PC-3 (cell line): Measurements from ENCODE around the gene PLAGL1. TPM values are rescaled to one million over a fixed set of nuclear protein-coding genes. Genes with fewer than 3 reads are reported as not detected.

ENCODE experiments used
- ATAC-seq: fragments of 200-7000 bp; cut with Tn5 transposase; 2 replicates; pipeline ENCODE4 v1.9.1; 2020; ENCODE audit warnings: mild to moderate bottlenecking, moderate library complexity
- BruUV-seq: library from RNA; stranded (reverse); fragments of 400-500 nt; replicated peaks from 2 replicates; lab custom pipeline; 2021; lab: Mats Ljungman, UMichigan
- CTCF ChIA-PET: fragments of 300-600 bp; sonication (Branson Sonifier 250); formaldehyde crosslinking; loops from one replicate; lab custom pipeline; 2022; ENCODE audit warnings: antibody characterized with exemption; lab: Charles Lee
- POLR2A ChIA-PET: fragments of 300-600 bp; sonication (Branson Sonifier 250); formaldehyde crosslinking; loops from one replicate; lab custom pipeline; 2022; ENCODE audit warnings: antibody characterized with exemption; ENCODE audit not compliant: unreplicated experiment; lab: Charles Lee
- DNase-seq: peaks from one replicate; pipeline ENCODE4 v3.0.0-alpha.2; 2015
- H2AFZ ChIP-seq: fragments of 300-600 bp; sonication (generic); 2 replicates; pipeline ENCODE4 v1.6.0; 2016; ENCODE audit warnings: antibody characterized with exemption, low read length
- H3F3A ChIP-seq: fragments of 300-600 bp; sonication (generic); one replicate; pipeline ENCODE4 v1.6.0; 2017; ENCODE audit warnings: antibody characterized with exemption, low read length, control low read depth, mild to moderate bottlenecking; ENCODE audit not compliant: unreplicated experiment
- H3K27ac ChIP-seq: fragments of 300-600 bp; sonication (generic); 2 replicates; pipeline ENCODE4 v1.5.1; 2016; ENCODE audit warnings: mild to moderate bottlenecking, low read length
- H3K27me3 ChIP-seq: fragments of 300-600 bp; sonication (generic); 2 replicates; pipeline ENCODE4 v1.6.1; 2016; ENCODE audit warnings: low read length, mixed read lengths
- H3K36me3 ChIP-seq: fragments of 300-600 bp; sonication (generic); 2 replicates; pipeline ENCODE4 v1.6.1; 2016; ENCODE audit warnings: low read depth, mixed run types, low read length, mixed read lengths
- H3K4me1 ChIP-seq: fragments of 300-600 bp; sonication (generic); 2 replicates; pipeline ENCODE4 v1.5.1; 2016; ENCODE audit warnings: low read length; ENCODE audit not compliant: insufficient read depth
- H3K4me2 ChIP-seq: fragments of 300-600 bp; sonication (generic); 2 replicates; pipeline ENCODE4 v1.6.0; 2016; ENCODE audit warnings: low read length
- H3K4me3 ChIP-seq: fragments of 300-600 bp; sonication (generic); 2 replicates; pipeline ENCODE4 v1.5.1; 2016; ENCODE audit warnings: mild to moderate bottlenecking, low read length, mixed read lengths
- H3K79me2 ChIP-seq: fragments of 300-600 bp; sonication (generic); 2 replicates; pipeline ENCODE4 v1.6.1; 2017; ENCODE audit warnings: low read length, mixed read lengths
- H3K9ac ChIP-seq: fragments of 300-600 bp; sonication (generic); 2 replicates; pipeline ENCODE4 v1.6.0; 2016; ENCODE audit warnings: mild to moderate bottlenecking, low read length
- H3K9me2 ChIP-seq: fragments of 300-600 bp; sonication (generic); replicated peaks from 2 replicates; pipeline ENCODE4 v1.6.1; 2016; ENCODE audit warnings: mixed run types, low read length, mixed read lengths
- H3K9me3 ChIP-seq: fragments of 300-600 bp; sonication (generic); 2 replicates; pipeline ENCODE4 v1.6.1; 2016; ENCODE audit warnings: low read length, mixed read lengths
- H4K20me1 ChIP-seq: fragments of 300-600 bp; sonication (generic); 2 replicates; pipeline ENCODE4 v1.6.1; 2016; ENCODE audit warnings: low read length, mixed read lengths
- CTCF ChIP-seq: fragments of 300-600 bp; sonication (generic); conservative IDR thresholded peaks from 2 replicates; pipeline ENCODE4 v1.5.1; 2017; ENCODE audit warnings: antibody characterized with exemption, low read depth, mild to moderate bottlenecking, low read length
- EZH2 ChIP-seq: fragments of 300-600 bp; sonication (generic); IDR thresholded peaks from one replicate; pipeline ENCODE4 v1.6.1; 2017; ENCODE audit warnings: antibody characterized with exemption, mild to moderate bottlenecking, low read length; ENCODE audit not compliant: unreplicated experiment
- EZH2phosphoT487 ChIP-seq: fragments of 300-600 bp; sonication (generic); IDR thresholded peaks from 2 replicates; pipeline ENCODE4 v1.6.1; 2018; ENCODE audit warnings: mild to moderate bottlenecking, antibody characterized with exemption, low read length, borderline replicate concordance
- intact Hi-C: fragments of 100-400 bp; cut with micrococcal nuclease; formaldehyde crosslinking; loops from 2 replicates; pipeline ENCODE4 v1.9.0; 2023
- total RNA-seq: library from RNA; depleted of rRNA; stranded (reverse); fragments of >200 nt; gene quantifications from 2 replicates; pipeline ENCODE4 v1.2.3, GENCODE V29; 2014

Gene PLAGL1
- total RNA-seq, 1 experiment from 2014 or later, result 14.4 TPM

GRCh38 chr6:144053601-144054000, 45.5 kb upstream of the PLAGL1 start:
- H3K27me3 ChIP-seq, result no peaks in the 10 kb centered on the region
- H3K9me2 ChIP-seq, result no peaks in the 10 kb centered on the region
- no peaks in the 10 kb centered on the region for H3K79me2 ChIP-seq
- no peak overlapping the region for H2AFZ ChIP-seq
- TF ChIP-seq CTCF (no peak), EZH2phosphoT487 (no peak), EZH2 (no peak)
- intact Hi-C loops, result no loop called here
- H3K36me3 ChIP-seq, result no peaks in the 10 kb centered on the region
- ATAC-seq (no peak), DNase-seq (no peak)
- H3K4me3 ChIP-seq, result no peak overlapping the region
- no peaks in the 10 kb centered on the region for H3K9me3 ChIP-seq
- no peak overlapping the region for H3K9ac ChIP-seq
- POLR2A ChIA-PET, result no interaction called here
- H3K27ac ChIP-seq, result no peak overlapping the region
- no TSS peak for BruUV-seq
- CTCF ChIA-PET, result no interaction called here
- no peaks in the 10 kb centered on the region for H3K4me1 ChIP-seq
- H3F3A ChIP-seq, result no peaks in the 10 kb centered on the region
- H4K20me1 ChIP-seq, result no peaks in the 10 kb centered on the region
- no peak overlapping the region for H3K4me2 ChIP-seq

GRCh38 chr6:144052488-144052887, 44.4 kb upstream of the PLAGL1 start:
- no TSS peak for BruUV-seq
- H4K20me1 ChIP-seq, result no peaks in the 10 kb centered on the region
- no peaks in the 10 kb centered on the region for H3K27me3 ChIP-seq
- no peak overlapping the region for H3K27ac ChIP-seq
- no peaks in the 10 kb centered on the region for H3K4me1 ChIP-seq
- H3K4me3 ChIP-seq, result no peak overlapping the region
- POLR2A ChIA-PET, result no interaction called here
- no peaks in the 10 kb centered on the region for H3K9me3 ChIP-seq
- no peaks in the 10 kb centered on the region for H3K79me2 ChIP-seq
- TF ChIP-seq CTCF (no peak), EZH2phosphoT487 (no peak), EZH2 (no peak)
- intact Hi-C loops, result no loop called here
- ATAC-seq (no peak), DNase-seq (no peak)
- CTCF ChIA-PET, result no interaction called here
- no peak overlapping the region for H3K9ac ChIP-seq
- no peak overlapping the region for H2AFZ ChIP-seq
- no peaks in the 10 kb centered on the region for H3K36me3 ChIP-seq
- no peak overlapping the region for H3K4me2 ChIP-seq
- no peaks in the 10 kb centered on the region for H3K9me2 ChIP-seq
- H3F3A ChIP-seq, result no peaks in the 10 kb centered on the region

- ATAC-seq, result no peak
- H3K9ac ChIP-seq, result no peak overlapping the region
- H3K9me2 ChIP-seq, result no peaks in the 10 kb centered on the region
- H4K20me1 ChIP-seq, result no peaks in the 10 kb centered on the region
- no peaks in the 10 kb centered on the region for H3K9me3 ChIP-seq
- H3F3A ChIP-seq, result no peaks in the 10 kb centered on the region
- no peaks in the 10 kb centered on the region for H3K27me3 ChIP-seq
- no peaks in the 10 kb centered on the region for H3K79me2 ChIP-seq
- no peaks in the 10 kb centered on the region for H3K36me3 ChIP-seq
- ChIA-PET POLR2A (no interaction called here), CTCF (no interaction called here)
- DNase-seq, result no peak
- intact Hi-C loops, result no loop called here
- no peak overlapping the region for H2AFZ ChIP-seq
- BruUV-seq, result no TSS peak
- H3K4me2 ChIP-seq, result no peak overlapping the region
- no peak for TF ChIP-seq EZH2phosphoT487
- no peak for TF ChIP-seq CTCF
- no peak for TF ChIP-seq EZH2
- H3K4me1 ChIP-seq, result no peaks in the 10 kb centered on the region
- H3K4me3 ChIP-seq, result no peak overlapping the region
- H3K27ac ChIP-seq, result no peak overlapping the region
Measured at GRCh38 chr6:144049386-144049785, 41.3 kb upstream of the PLAGL1 start.
